KBM-7 (cell line): ENCODE measurements around the gene ITPR2.

Experiments
- DNase-seq: peaks from one replicate; pipeline ENCODE4 v3.0.0-alpha.2; 2015
- in situ Hi-C: fragments of 300-500 bp; cut with MboI; formaldehyde crosslinking; loops from 2 replicates; pipeline ENCODE4 v1.14.3; 2020; ENCODE audit warnings: low sequenced_read_pairs, low pct_unique_long_range_greater_than_20kb, mixed read lengths

Gene ITPR2

DNA sequence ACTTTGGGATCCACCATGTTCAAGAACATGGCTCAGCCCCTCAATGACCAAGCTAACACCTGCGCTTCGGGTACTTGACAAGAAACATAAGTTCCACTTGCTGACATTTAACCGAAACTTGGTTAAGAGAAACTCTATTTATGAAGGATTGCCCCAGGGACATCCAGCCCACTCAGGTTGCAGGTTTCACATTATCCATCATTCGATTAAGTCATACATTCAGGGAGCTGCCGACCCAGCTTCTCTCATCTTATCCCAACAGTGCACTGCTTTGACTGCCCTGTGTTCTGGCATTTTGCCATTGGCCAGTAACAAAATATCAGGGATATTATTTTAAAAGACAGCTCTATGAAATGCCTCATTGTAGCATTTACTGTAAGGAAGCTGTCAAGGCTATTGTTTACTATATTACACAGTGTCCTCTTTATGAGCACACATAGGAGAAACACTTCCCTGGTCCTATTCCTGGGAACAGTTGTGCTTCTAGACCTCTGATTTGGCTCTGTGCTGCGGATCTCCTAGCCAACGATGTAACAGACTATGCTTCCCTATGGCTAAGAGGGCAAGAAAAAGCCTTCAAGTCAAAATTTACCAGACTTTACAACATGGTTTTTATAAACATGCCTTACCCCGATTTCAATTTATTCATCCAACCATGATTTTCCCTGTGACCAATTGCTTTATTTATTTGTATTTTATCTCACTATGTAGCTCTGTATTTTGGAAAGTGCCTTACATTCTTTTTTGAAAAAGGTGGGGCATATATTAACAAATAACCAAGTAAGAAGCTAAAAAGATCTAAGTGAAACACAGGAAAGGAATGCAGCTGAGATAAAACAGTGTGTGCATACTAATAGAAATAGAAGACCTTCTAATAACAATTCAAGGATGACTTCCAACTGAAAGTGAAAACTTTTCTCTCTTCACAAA lies 109.3 kb downstream of the ITPR2 start:
- DNase-seq, result no peak
- in situ Hi-C loops, result no loop called here

DNA sequence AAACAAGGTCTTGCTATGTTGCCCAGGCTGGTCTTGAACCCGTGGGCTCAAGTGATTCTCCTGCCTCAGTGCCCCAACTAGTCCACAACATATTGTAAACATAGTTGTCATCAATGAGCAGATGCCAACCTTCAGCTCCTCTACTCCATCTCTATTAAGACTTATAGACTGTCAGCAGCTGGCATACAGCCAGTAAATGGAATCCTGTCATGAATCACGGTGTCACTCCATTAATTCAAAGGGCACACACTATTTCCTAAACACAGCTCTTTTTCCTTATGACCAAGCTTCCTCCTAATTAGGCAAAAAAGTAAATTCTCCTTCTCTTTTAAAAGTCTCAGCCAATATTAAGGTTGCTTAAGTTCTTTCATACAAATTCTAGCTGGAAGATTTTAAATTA lies 111.2 kb downstream of the ITPR2 start:
- in situ Hi-C loops, result no loop called here
- no peak for DNase-seq

DNA sequence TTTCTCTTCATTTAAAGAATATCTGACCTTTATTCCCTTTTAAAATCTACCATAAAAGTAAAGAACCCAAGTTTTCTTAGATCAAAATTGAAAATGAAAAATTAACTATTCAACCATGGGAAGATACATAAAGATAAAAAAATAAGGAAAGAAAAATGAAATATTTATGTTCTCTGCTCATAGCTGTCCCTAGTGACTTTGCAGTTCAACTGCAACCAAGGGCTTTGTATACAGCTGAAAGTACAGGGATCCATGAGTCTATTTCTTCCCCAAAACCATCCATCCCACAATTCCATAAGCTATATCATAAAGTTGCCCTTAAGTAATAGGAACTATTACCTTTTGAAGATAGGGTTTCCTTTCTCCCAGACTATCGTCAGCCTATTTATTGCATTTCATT lies 113.1 kb downstream of the ITPR2 start:
- no peak for DNase-seq
- in situ Hi-C loops, result no loop called here

DNA sequence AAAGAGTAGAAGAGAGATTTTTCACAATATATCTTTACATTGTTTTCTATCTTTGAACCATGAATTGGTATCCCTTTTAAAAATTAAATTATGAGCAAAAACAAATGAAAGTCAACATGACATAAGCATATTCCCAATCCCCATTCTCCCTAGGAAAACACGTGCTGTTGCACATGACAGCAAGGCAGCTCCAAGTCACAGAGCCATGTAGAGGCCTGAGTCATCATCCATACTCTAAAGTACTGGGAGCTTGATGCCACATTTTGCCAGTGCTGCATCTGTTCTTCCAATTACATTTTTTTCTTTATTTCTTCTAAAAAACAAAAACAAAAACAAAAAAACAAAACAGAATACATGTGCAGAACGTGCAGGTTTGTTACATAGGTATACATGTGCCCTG lies 115.2 kb downstream of the ITPR2 start:
- in situ Hi-C loops, result no loop called here
- DNase-seq, result no peak

DNA sequence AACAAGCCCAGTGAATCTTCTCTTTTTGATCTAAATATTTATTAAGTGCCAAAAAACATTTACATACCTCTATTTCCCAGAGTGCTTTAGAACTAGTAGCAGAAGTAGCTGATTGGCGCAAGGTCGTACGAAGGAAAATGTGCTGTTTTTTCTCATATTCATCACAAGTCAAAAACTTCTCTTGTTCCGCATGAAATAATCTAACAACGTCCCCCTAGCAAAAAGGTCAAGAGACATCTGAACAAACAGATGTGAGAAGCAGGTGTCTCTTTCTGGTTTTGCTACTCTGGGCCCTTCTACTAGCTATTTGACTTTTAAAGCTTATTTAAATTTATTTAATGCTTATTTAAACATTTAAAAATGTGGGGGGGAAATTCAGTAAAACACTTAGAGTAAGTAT lies 117.8 kb downstream of the ITPR2 start:
- DNase-seq, result no peak
- in situ Hi-C loops, result no loop called here

DNA sequence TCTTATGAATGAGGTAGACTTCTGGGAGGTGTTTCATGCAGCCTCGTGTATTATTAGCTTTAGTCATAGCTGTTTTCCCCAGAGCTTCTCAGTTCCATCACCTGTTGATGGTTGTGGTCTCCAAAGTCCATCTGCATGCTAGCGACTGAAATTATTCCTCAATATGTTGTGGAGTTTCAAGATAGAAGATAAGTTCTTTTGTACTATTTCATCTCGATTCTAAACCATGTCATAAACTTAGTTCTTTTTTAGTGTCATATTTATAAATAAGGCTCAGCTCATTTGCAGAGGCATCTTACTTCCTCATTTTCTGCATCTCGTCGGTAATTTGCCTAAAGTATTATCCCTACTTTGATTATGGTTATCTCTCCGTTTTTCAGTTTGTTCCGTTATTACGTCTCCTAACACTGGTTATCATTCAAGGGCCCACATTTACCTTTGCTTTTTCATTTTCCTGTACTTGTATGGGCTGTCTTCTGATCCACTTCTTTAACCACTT lies 119.1 kb downstream of the ITPR2 start:
- no peak for DNase-seq
- in situ Hi-C loops, result no loop called here

DNA sequence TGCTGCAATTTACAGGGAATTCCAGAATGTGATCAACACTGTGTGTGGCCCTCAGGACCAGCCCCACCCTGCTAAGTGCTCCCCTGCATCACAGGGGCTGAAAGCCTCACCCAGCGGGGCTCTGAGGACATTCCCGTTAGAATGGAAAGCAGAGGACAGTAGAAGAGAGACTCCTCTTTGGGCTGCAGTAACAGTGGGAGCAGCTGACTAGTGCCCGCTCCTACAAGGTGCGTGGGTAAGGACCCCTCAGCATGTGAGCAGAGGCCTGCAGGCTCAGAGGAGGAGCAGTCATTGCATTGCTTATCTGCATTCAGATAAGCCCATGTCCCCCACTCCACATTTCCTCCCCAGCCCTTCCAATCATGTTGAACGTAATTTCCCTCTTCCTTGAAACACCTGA lies 120.1 kb downstream of the ITPR2 start:
- DNase-seq, result no peak
- in situ Hi-C loops, result no loop called here

DNA sequence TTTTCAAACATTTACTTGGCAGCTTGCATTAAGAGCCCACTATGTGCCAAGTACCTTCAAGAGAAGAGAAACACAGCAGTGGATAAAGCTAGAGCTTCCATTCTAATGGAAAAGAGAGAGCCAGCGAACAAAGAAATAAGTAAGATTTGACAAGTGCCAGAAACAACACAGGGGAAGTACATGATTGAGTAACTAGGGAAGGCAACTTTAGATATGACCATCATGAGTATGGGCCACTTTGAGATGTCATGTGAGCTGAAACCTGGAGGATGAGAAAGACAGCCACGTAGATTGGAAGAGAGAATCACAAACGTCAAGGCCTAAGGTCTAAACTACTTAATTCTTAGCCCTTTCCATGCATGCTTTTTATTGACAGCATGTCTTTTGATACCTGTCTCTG lies 121.4 kb downstream of the ITPR2 start:
- DNase-seq, result no peak
- in situ Hi-C loops, result no loop called here

DNA sequence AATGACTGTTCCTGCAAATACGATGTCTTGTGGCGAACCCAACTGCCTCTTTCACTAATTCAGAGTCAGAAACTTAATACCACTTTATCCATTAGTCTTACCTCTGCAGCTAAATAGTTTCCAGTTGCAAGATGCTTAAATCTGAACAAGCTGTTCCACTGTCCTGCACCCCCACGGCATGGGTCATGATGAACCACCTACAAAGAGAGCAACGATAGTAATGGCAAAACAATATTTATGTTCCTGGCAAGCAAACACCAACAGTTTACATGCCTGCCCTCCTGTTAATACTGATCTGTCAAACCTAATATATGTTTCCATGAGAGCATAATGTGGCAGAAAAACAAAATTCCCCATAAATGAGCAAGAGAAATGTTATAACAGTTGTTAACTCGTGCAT lies 121.9 kb downstream of the ITPR2 start:
- in situ Hi-C loops, result no loop called here
- DNase-seq, result no peak

DNA sequence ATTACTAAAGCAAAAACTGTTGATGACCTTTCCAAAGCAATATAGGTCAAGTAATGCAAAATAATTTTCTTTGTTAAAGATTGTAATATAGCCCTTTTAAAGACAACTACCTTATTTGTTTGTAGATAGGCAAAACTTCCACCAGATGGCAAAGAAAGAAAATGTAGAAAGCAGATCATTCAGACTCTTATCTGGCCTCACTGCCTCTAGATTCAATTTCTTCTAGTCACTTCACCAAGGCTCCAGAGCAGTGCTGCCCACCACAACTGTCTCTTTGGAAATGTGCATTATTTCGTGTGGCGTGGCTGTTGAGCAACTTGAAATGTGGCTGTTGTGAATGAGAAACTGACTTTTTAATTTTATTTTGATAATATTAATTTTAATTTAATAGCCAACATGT lies 127.1 kb downstream of the ITPR2 start:
- DNase-seq, result no peak
- in situ Hi-C loops, result no loop called here

DNA sequence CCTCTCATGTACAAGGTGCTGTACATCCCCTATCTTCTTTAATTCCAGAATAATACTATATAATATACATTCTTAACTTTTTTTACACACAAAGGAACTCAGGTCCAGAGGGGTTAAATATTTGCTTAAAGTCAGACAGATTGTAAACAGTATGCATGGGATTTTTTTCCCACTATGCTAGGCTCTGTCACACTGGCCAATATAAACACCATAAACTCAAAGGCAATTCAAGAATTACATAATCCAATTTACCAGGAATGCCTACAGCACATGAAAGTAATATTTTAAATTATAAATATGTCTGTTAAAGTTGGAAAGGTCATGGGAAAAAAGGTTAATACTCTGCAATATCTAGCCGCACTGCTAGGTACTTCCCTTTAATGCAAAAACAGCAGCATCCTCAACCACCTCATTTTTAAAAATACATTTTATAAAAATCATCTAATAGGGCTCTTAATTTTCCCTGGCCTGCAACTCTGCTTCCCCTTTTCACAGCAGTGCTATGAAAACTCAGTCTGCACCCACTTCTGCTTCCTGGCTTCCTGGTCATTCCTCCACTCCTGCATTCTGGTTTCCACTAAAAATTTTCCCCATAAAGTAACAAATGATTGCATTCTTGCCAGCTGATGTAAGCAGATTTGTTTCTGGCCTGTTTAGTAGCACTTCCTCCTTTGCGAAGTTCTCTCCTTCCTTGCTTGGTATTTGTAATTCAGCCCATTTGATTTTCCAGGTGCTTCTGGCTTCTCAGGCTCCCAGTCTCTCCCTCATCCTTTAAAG lies 128.1 kb downstream of the ITPR2 start:
- peak; percentile 64 for DNase-seq
- in situ Hi-C loops, result no loop called here

DNA sequence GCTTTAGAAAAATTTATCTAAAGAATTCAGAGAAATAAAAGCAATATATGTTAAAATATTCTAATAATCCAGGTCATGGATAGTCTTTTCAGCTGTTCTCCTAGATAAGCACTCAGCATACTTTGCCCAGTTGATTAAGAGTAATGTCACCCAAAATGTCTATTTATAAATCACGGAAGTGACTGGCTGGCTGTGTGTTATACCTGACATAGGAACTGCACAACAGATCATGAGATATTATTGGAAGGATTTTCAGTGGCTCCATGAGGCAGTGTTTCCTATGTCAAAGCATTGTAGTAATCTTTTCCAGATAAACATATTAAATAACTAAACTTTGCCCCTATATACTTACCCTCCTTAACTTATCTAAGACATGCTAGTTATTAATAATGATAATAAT lies 128.8 kb downstream of the ITPR2 start:
- no peak for DNase-seq
- in situ Hi-C loops, result no loop called here

DNA sequence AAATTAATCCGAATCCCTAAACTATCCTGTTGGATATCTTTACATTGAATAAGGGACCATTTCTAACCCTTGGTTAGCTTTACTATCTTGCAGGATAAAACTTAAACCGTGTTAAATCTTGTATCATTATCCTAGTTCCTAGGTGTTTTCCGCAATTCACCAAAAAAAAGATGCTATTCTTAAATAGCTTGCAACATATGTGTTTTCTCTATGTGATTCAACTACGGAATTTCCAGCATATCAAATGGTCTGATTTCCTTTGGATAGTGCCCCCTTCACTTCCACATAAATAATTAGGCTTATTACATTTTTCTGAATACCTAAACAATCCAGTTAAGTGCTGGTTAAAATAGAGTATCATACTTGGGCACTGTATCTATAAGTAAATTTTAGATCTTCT lies 130.3 kb downstream of the ITPR2 start:
- DNase-seq, result no peak
- in situ Hi-C loops, result no loop called here

DNA sequence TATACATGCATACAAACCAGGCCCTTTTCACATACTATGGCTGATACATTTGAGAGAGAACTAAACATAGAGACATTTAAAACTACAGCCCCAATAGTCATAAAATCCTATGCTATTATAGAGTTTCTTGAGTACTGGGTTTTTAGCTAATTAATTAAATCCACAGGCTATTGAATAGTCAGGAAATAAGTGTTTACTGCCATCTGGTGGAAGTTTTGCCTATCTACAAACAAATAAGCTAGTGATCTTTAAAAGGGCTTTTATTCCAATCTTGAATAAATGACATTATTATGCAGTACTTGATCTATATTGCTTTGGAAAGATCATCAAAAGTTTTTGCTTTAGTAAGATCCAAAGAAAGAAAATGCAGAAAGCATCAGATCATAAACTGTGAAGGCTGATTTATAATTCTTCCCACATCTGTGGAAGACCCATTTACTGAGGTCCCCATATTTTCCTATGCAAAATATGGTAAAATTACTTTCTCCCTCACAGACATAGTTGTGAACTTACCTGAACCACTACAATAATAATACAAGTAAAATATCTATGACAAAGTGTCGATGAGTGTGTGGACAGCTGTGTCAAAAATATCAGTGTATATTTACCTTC lies 131.3 kb downstream of the ITPR2 start:
- in situ Hi-C loops, result no loop called here
- peak; percentile 51 for DNase-seq

DNA sequence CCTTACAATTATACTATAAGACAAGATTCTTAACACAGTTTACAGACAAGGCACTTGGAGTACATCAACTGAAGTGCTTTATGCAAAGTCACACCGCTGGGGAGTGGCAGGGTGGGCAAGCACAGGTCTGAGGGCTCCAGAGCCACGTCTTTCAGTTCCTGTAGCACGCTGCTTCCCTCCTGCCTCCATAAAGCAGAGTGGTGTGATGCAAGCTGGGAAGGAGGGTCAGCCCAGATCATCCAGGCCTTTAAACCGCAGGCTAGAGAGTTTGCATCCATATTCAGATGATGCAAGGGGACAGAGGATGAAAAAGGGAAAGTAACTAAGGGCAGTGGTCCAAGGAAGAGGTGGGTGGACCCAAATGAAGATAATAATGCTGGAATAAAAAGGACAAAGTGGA lies 132.6 kb downstream of the ITPR2 start:
- no peak for DNase-seq

DNA sequence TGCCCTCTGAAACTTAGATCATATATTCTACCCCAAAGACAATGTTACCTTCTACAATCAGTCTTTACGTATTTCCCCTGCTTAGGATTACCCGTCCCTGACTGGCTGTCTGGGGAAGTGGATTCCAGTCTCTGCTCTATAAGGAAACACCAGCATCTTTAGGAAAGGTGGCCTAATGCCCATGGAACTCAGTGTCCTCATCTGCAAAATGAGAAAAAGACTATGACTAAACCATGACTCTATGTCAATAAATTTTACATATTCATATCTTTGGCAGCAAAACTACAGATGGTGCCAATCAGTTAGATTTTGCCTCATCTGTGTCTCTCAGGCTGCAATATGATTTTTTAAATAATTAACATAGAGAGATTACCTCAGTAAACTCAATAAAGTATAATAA lies 133.8 kb downstream of the ITPR2 start:
- DNase-seq, result no peak
- in situ Hi-C loops, result no loop called here

More for the DNA sequence above, 132.6 kb downstream of the ITPR2 start:
- in situ Hi-C loops, result no loop called here

DNA sequence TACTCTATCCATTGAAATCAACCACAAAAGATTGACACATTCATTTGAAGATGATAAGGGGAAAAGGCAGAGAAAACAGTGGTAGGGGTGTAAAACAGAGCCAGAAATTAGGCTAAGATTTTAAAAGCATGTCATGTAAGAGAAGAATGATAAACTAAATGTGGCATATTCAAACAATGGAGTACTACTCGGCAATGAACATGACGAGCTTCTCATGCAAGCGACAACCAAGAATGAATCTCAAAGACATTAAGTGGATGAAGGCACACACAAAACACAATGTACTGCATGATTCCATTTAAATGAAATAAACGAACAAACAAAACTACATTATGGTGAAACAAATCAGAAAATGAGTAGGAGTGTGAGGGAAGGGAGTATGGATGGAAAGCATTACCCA lies 134.8 kb downstream of the ITPR2 start:
- in situ Hi-C loops, result no loop called here
- DNase-seq, result no peak

DNA sequence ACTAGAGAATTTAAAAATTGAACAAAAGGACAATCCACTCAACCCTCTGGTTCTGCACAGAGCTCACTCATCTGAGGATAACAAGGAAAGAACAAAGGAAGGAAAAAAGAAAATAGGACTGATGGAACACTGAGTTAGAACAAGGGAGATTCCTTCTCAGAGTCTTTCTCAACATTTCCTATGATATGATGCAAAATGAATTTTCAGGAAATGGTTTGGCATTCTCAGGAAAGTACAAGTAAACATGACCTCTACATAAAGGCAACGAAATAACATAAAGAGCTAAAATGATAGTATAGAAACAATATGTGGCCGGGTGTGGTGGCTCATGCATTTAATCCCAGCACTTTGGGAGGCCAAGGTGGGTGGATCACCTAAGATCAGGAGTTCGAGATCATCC lies 135.8 kb downstream of the ITPR2 start:
- no peak for DNase-seq
- in situ Hi-C loops, result no loop called here

DNA sequence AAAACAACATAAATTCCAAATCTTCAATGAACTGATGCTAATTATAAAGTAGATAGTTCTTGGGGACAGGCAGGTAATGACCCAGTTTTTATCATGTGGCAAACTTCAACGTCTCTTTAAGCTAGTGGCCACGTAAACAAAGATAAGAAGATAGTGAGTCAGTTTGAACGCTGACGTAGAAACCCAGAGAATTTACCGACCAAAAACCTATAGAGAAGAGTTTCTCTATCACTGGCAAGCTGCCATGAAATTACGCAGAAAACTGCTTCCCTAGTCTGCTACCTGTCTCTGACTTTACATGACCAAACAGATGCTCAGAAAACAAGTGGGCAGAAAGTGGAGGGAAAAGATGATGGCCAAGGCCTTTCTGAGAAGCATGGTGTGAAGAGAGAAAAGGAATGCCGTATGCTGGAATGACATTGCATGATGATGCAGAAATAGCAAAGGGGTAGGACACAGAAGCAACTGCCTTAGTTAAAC lies 136.3 kb downstream of the ITPR2 start:
- in situ Hi-C loops, result no loop called here
- no peak for DNase-seq
